Liver (tissue), 9 donors: ENCODE data around the gene ABCC9. TPM values are rescaled to one million over a fixed set of nuclear protein-coding genes. Genes with fewer than 3 reads are reported as not detected.

Source experiments
- DNase-seq: peaks from one replicate; pipeline ENCODE4 v3.0.0-alpha.2; 2017; ENCODE audit warnings: low spot score
- H3K27ac ChIP-seq, 2 donors: one replicate each; pipeline ENCODE4 v1.7.0; 2013; ENCODE audit warnings: inconsistent platforms in 2 of 2, low read length in 2 of 2, control low read depth in 1 of 2, low read depth in 1 of 2, mild to moderate bottlenecking in 1 of 2
- H3K27me3 ChIP-seq, 4 donors: one replicate each; pipeline versions ENCODE4 v1.6.1 to v1.7.0; 2013; ENCODE audit warnings: low read length in 3 of 4, inconsistent platforms in 1 of 4, mild to moderate bottlenecking in 1 of 4, moderate library complexity in 1 of 4; ENCODE audit not compliant: control insufficient read depth in 4 of 4, insufficient read depth in 4 of 4
- H3K36me3 ChIP-seq, 4 donors: one replicate each; pipeline versions ENCODE4 v1.6.1 to v1.7.0; 2013; ENCODE audit warnings: low read length in 3 of 4, mild to moderate bottlenecking in 3 of 4, low read depth in 1 of 4, moderate library complexity in 1 of 4; ENCODE audit not compliant: control insufficient read depth in 4 of 4, insufficient read depth in 3 of 4
- H3K4me1 ChIP-seq, 4 donors: one replicate each; pipeline versions ENCODE4 v1.6.1 to v1.7.0; 2013; ENCODE audit warnings: low read length in 3 of 4, mild to moderate bottlenecking in 3 of 4, moderate library complexity in 1 of 4; ENCODE audit not compliant: control insufficient read depth in 4 of 4, insufficient read depth in 4 of 4
- H3K4me3 ChIP-seq, 3 donors: one replicate each; pipeline versions ENCODE4 v1.6.1 to v1.7.0; 2013; ENCODE audit warnings: low read length in 3 of 3, control low read depth in 1 of 3, low read depth in 1 of 3, mild to moderate bottlenecking in 1 of 3
- H3K9ac ChIP-seq, 2 donors: one replicate each; pipeline ENCODE4 v1.7.0; 2013; ENCODE audit warnings: low read length in 2 of 2, mild to moderate bottlenecking in 2 of 2, moderate library complexity in 2 of 2, control low read depth in 1 of 2, low read depth in 1 of 2
- H3K9me3 ChIP-seq, 4 donors: one replicate each; pipeline versions ENCODE4 v1.6.1 to v1.7.0; 2013; ENCODE audit warnings: low read length in 3 of 4; ENCODE audit not compliant: control insufficient read depth in 4 of 4
- ATF3 ChIP-seq: IDR thresholded peaks from 2 replicates; pipeline ENCODE4 v1.6.1; 2016; ENCODE audit warnings: antibody characterized with exemption
- CTCF ChIP-seq: fragments of 150-350 bp; IDR thresholded peaks from 2 replicates; pipeline ENCODE4 v1.5.1; 2017; ENCODE audit warnings: improper control_type of control experiment, low read depth, low read length; ENCODE audit not compliant: missing input control
- EGR1 ChIP-seq, 2 donors: IDR thresholded peaks; 2 replicates each; pipeline ENCODE4 v1.6.1; 2016 to 2018; ENCODE audit warnings: antibody characterized with exemption in 2 of 2, low read depth in 2 of 2
- FOXA1 ChIP-seq: IDR thresholded peaks from 2 replicates; pipeline ENCODE4 v1.6.1; 2016; ENCODE audit warnings: antibody characterized with exemption
- FOXA2 ChIP-seq: IDR thresholded peaks from 2 replicates; pipeline ENCODE4 v1.6.1; 2016; ENCODE audit warnings: antibody characterized with exemption
- GABPA ChIP-seq, 2 donors: IDR thresholded peaks in 1 of 2; conservative IDR thresholded peaks in 1 of 2; 2 replicates each; pipeline ENCODE4 v1.6.1; 2016; ENCODE audit warnings: antibody characterized with exemption in 2 of 2, mild to moderate bottlenecking in 1 of 2, moderate library complexity in 1 of 2
- HNF4A ChIP-seq, 2 donors: conservative IDR thresholded peaks; 2 replicates each; pipeline ENCODE4 v1.6.1; 2016; ENCODE audit warnings: antibody characterized with exemption in 2 of 2, mild to moderate bottlenecking in 2 of 2
- HNF4G ChIP-seq: IDR thresholded peaks from 2 replicates; pipeline ENCODE4 v1.6.1; 2016; ENCODE audit warnings: antibody characterized with exemption
- JUND ChIP-seq, 2 donors: IDR thresholded peaks; 2 replicates each; pipeline ENCODE4 v1.6.1; 2016; ENCODE audit warnings: antibody characterized with exemption in 2 of 2
- MAX ChIP-seq: IDR thresholded peaks from 2 replicates; pipeline ENCODE4 v1.6.1; 2016; ENCODE audit warnings: antibody characterized with exemption
- NR2F2 ChIP-seq: IDR thresholded peaks from 2 replicates; pipeline ENCODE4 v1.6.1; 2016; ENCODE audit warnings: antibody characterized with exemption
- RAD21 ChIP-seq, 2 donors: IDR thresholded peaks; 2 replicates each; pipeline ENCODE4 v1.6.1; 2016; ENCODE audit warnings: antibody characterized with exemption in 2 of 2, mild to moderate bottlenecking in 2 of 2
- REST ChIP-seq: IDR thresholded peaks from 2 replicates; pipeline ENCODE4 v1.6.1; 2016; ENCODE audit warnings: antibody characterized with exemption, mild to moderate bottlenecking
- RXRA ChIP-seq, 2 donors: IDR thresholded peaks; 2 replicates each; pipeline ENCODE4 v1.6.1; 2017 to 2018; ENCODE audit warnings: antibody characterized with exemption in 2 of 2, mild to moderate bottlenecking in 1 of 2
- SP1 ChIP-seq: IDR thresholded peaks from 2 replicates; pipeline ENCODE4 v1.6.1; 2018; ENCODE audit warnings: antibody characterized with exemption, mild to moderate bottlenecking
- YY1 ChIP-seq: IDR thresholded peaks from 2 replicates; pipeline ENCODE4 v1.6.1; 2016; ENCODE audit warnings: antibody characterized with exemption, mild to moderate bottlenecking
- WGBS: extraction: QIAGEN DNeasy Blood & Tissue Kit; methylation state at CpG from one replicate; pipeline ENCODE4 v1.1.7; 2013; 5-methylcytosine and 5-hydroxymethylcytosine counted together
- polyA plus RNA-seq, 2 donors: library from polyadenylated mRNA; stranded (reverse) in 1 of 2; unstranded in 1 of 2; fragments of 200-250 nt in 1 of 2; fragments of >200 nt in 1 of 2; fragmentation: Nextera tagmentation in 1 of 2; extraction: Ambion mirVana in 1 of 2; gene quantifications; one replicate each; pipeline versions ENCODE4 v1.2.1 to v1.2.3, GENCODE V29; 2013 to 2015
- total RNA-seq, 2 donors: library from RNA; depleted of rRNA; stranded (reverse); fragments of >200 nt; gene quantifications; one replicate each; pipeline ENCODE4 v1.2.3, GENCODE V29; 2014
- donor health status: healthy.
- donor health status: healthy.
- donor health status: healthy.
- donor health status: healthy.
- donor health status: healthy.

Gene ABCC9
- total and polyA plus RNA-seq, 4 donors: 2.7 to 55.6 (median 10.7) TPM

GRCh38 chr12:21888276-21888863, 52.9 kb downstream of the ABCC9 start:
- Histone ChIP-seq H3K36me3 (peaks cover 0 to 15% (median 1%) of the 10 kb centered on the region in 4 donors), H3K27me3 (no peaks in the 10 kb centered on the region), H3K27ac (no peak overlapping the region), H3K4me1 (peaks cover 5 to 38% (median 18%) of the 10 kb centered on the region in 4 donors), H3K9ac (no peak overlapping the region), H3K4me3 (no peak overlapping the region), H3K9me3 (no peaks in the 10 kb centered on the region)
- 85% methylated on average over 2 of the region's 2 CpGs for WGBS
- DNase-seq: no peak
- TF ChIP-seq NR2F2: no peak
- no peak for TF ChIP-seq RAD21 (IDR thresholded peaks at IDR 0.05)
- TF ChIP-seq FOXA2: no peak
- no peak for TF ChIP-seq HNF4A (conservative IDR thresholded peaks at IDR 0.05)
- no peak for TF ChIP-seq CTCF
- no peak for TF ChIP-seq HNF4G
- no peak for TF ChIP-seq RXRA (IDR thresholded peaks at IDR 0.05)
- TF ChIP-seq JUND (IDR thresholded peaks at IDR 0.05): no peak

GRCh38 chr12:21884936-21885335, 56.3 kb downstream of the ABCC9 start:
- H3K27me3 ChIP-seq: no peaks in the 10 kb centered on the region
- H3K9me3 ChIP-seq: no peaks in the 10 kb centered on the region
- peaks cover 6 to 39% (median 29%) of the 10 kb centered on the region in 4 donors for H3K4me1 ChIP-seq
- WGBS: 23% methylated on average over 1 of the region's 1 CpG
- H3K9ac ChIP-seq: no peak overlapping the region
- peaks cover 0 to 16% (median 1%) of the 10 kb centered on the region in 4 donors for H3K36me3 ChIP-seq
- DNase-seq: no peak
- H3K27ac ChIP-seq: no peak overlapping the region
- no peak for TF ChIP-seq YY1
- TF ChIP-seq HNF4A (conservative IDR thresholded peaks at IDR 0.05): peak; percentile 29 to 39
- no peak overlapping the region for H3K4me3 ChIP-seq

- 50% methylated on average over 4 of the region's 4 CpGs for WGBS
- TF ChIP-seq RAD21 (IDR thresholded peaks at IDR 0.05) (no peak), FOXA1 (no peak), RXRA (IDR thresholded peaks at IDR 0.05) (no peak), EGR1 (IDR thresholded peaks at IDR 0.05; ENCODE audit: low read depth in 2 of 2) (no peak), HNF4G (no peak), MAX (no peak), SP1 (no peak), ATF3 (no peak), REST (no peak), YY1 (no peak), GABPA (IDR thresholded peaks at IDR 0.05 in 1 of 2, conservative IDR thresholded peaks at IDR 0.05 in 1 of 2) (no peak), HNF4A (conservative IDR thresholded peaks at IDR 0.05) (no peak)
These were observed 58.6 kb downstream of the ABCC9 start for GRCh38 chr12:21882635-21883034.

More at GRCh38 chr12:21882635-21883034, 58.6 kb downstream of the ABCC9 start:
- no peak overlapping the region for H3K4me3 ChIP-seq
- no peaks in the 10 kb centered on the region for H3K9me3 ChIP-seq
- no peak overlapping the region for H3K9ac ChIP-seq
- H3K27ac ChIP-seq: peak overlapping the region; percentile 10 to 71
- no peaks in the 10 kb centered on the region for H3K27me3 ChIP-seq
- H3K4me1 ChIP-seq: peaks cover 4 to 50% (median 38%) of the 10 kb centered on the region in 4 donors
- DNase-seq: no peak
- H3K36me3 ChIP-seq: peaks cover 0 to 16% (median under 1%) of the 10 kb centered on the region in 4 donors
